ENCODE measurements around the gene CTTN. TPM values are rescaled to one million over a fixed set of nuclear protein-coding genes. Genes with fewer than 3 reads are reported as not detected.

CTTN gene
- total and polyA plus RNA-seq, 9 of the 15 experiments (the other 6 are each of a cell fraction or from before 2014, with no cell fraction given), result 9.9 to 158 (median 99.7) TPM

DNA sequence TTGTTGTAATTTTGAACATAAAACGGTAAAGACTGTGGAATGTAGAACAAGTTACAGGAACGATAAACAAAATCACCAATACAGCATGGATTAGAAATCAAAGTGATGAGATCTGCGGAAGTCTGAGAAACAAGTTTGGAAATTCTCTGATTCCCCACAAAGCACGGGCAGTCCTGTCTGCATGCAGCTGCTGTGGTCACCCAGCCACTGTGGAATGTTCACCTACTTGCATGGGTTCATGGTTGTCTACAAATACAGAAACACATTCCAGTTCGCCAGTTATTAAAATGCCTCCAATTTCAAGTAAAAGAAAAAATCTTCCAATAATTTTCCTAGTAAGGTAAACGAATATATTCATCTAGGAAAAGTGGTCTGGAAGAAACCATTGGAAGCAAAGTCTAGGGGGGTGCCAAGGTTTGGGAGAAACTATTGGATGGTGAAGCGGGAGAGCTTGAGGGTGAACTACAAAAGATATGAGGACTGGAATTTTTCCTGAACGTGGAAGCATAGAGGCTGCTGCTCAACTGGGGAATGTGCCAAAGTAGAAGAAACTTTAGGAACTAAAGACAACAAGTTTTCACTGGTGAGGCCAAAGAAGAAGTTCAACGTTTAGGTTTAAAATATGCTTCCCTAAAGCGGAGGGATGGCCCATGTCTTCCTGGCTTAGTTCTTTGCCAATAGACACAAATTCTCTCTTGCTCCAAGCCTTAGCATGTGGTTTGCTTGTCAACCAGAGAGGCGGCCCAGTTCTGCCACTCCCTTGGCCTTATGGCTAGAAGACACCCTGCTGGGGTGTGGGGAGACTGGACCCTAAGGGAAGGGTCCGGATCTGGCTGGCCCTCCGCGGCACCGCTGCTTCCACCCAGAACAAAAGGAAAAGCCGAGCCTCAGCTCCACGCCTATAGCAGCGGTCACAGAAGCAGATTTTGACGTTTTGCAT, 70.2 kb downstream of the CTTN start:
- CTCF ChIA-PET (ENCODE audit: low intra/inter-chr PET ratio), result interaction anchor here (1.1 to 2.0 kb wide), 3 partner anchors 286 to 612 kb away, joined by 5 to 8 read pairs (median 7); no protein-coding TSS in a partner anchor
- intact Hi-C loops (cut with micrococcal nuclease), result loop anchor here (5.0 kb wide), 1 partner anchor 289 kb away; no protein-coding TSS in a partner anchor

More for the DNA sequence above, 70.2 kb downstream of the CTTN start:
- H3K27me3 ChIP-seq (ENCODE audit: control insufficient read depth in 2 of 2, insufficient read depth in 2 of 2, low read length in 2 of 2), result peaks cover 4 to 21% of the 10 kb centered on the region in 2 experiments; a peak in 3 of 5 replicates
- 27% methylated on average over 19 of the region's 19 CpGs for WGBS (ENCODE audit: insufficient coverage, low coverage, missing lambda C conversion rate)
- in situ Hi-C loops (cut with MboI), result no loop called here
- 0 out of 2 replicates have a peak, but pooled peaks cover 4% of the 10 kb centered on the region for H4K20me1 ChIP-seq (replicated peaks; ENCODE audit: control insufficient read depth, insufficient read depth, low read length)
- H3K4me3 ChIP-seq, result no peak overlapping the region
- H3K9ac ChIP-seq (ENCODE audit: insufficient read depth in 1 of 2, low read depth in 2 of 2, low read length in 2 of 2), result 0 out of 4 replicates have a peak overlapping the region, but pooled peaks of 1 of the 2 experiments have one; percentile 49
- FAIRE-seq (peak; percentile 66), DNase-seq (ENCODE audit: extremely low read depth in 1 of 4, low spot score in 3 of 4) (peak in 1 of 4 experiments; percentile 22), ATAC-seq (no peak)
- no peaks in the 10 kb centered on the region for H3K36me3 ChIP-seq (ENCODE audit: control insufficient read depth, insufficient read depth, low read length)
- H3K27ac ChIP-seq (ENCODE audit: extremely low read depth, low read depth, low read length), result no peak overlapping the region
- no peaks in the 10 kb centered on the region for H3K9me1 ChIP-seq (ENCODE audit: control insufficient read depth, insufficient read depth, low read length)
- H3K4me1 ChIP-seq (replicated peaks in 1 of 2; ENCODE audit: control insufficient read depth in 2 of 2, insufficient read depth in 2 of 2, low read length in 2 of 2), result peaks cover 3 to 12% of the 10 kb centered on the region in 2 experiments; a peak in 3 of 5 replicates
- H3K9me3 ChIP-seq (replicated peaks; ENCODE audit: control insufficient read depth, insufficient read depth, low read depth, low read length), result no peaks in the 10 kb centered on the region
- peak overlapping the region; percentile 57 for H2AFZ ChIP-seq (ENCODE audit: low read depth, low read length)
- TF ChIP-seq FOXK2 (conservative IDR thresholded peaks at IDR 0.05 in 1 of 2, IDR thresholded peaks at IDR 0.05 in 1 of 2; ENCODE audit: low read depth in 2 of 2), result peak in 1 of 2 experiments; percentile 84; a peak in 1 of 4 replicates
- no peak for TF ChIP-seq PURB (CRISPR knock-in tag; IDR thresholded peaks at IDR 0.05; ENCODE audit: low read depth)
- TF ChIP-seq, protein P1, sequence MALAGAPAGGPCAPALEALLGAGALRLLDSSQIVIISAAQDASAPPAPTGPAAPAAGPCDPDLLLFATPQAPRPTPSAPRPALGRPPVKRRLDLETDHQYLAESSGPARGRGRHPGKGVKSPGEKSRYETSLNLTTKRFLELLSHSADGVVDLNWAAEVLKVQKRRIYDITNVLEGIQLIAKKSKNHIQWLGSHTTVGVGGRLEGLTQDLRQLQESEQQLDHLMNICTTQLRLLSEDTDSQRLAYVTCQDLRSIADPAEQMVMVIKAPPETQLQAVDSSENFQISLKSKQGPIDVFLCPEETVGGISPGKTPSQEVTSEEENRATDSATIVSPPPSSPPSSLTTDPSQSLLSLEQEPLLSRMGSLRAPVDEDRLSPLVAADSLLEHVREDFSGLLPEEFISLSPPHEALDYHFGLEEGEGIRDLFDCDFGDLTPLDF (CRISPR knock-in tag; IDR thresholded peaks at IDR 0.05), result no peak
- peak; percentile 80 for TF ChIP-seq ATF7 (IDR thresholded peaks at IDR 0.05)
- TF ChIP-seq, protein P2, sequence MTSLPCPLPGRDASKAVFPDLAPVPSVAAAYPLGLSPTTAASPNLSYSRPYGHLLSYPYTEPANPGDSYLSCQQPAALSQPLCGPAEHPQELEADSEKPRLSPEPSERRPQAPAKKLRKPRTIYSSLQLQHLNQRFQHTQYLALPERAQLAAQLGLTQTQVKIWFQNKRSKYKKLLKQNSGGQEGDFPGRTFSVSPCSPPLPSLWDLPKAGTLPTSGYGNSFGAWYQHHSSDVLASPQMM (CRISPR knock-in tag; IDR thresholded peaks at IDR 0.05), result no peak
- TF ChIP-seq, protein P3, sequence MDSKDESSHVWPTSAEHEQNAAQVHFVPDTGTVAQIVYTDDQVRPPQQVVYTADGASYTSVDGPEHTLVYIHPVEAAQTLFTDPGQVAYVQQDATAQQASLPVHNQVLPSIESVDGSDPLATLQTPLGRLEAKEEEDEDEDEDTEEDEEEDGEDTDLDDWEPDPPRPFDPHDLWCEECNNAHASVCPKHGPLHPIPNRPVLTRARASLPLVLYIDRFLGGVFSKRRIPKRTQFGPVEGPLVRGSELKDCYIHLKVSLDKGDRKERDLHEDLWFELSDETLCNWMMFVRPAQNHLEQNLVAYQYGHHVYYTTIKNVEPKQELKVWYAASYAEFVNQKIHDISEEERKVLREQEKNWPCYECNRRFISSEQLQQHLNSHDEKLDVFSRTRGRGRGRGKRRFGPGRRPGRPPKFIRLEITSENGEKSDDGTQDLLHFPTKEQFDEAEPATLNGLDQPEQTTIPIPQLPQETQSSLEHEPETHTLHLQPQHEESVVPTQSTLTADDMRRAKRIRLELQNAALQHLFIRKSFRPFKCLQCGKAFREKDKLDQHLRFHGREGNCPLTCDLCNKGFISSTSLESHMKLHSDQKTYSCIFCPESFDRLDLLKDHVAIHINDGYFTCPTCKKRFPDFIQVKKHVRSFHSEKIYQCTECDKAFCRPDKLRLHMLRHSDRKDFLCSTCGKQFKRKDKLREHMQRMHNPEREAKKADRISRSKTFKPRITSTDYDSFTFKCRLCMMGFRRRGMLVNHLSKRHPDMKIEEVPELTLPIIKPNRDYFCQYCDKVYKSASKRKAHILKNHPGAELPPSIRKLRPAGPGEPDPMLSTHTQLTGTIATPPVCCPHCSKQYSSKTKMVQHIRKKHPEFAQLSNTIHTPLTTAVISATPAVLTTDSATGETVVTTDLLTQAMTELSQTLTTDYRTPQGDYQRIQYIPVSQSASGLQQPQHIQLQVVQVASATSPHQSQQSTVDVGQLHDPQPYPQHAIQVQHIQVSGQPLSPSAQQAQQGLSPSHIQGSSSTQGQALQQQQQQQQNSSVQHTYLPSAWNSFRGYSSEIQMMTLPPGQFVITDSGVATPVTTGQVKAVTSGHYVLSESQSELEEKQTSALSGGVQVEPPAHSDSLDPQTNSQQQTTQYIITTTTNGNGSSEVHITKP (IDR thresholded peaks at IDR 0.05; ENCODE audit: partially characterized antibody), result peak; percentile 98
- TF ChIP-seq, protein P4, sequence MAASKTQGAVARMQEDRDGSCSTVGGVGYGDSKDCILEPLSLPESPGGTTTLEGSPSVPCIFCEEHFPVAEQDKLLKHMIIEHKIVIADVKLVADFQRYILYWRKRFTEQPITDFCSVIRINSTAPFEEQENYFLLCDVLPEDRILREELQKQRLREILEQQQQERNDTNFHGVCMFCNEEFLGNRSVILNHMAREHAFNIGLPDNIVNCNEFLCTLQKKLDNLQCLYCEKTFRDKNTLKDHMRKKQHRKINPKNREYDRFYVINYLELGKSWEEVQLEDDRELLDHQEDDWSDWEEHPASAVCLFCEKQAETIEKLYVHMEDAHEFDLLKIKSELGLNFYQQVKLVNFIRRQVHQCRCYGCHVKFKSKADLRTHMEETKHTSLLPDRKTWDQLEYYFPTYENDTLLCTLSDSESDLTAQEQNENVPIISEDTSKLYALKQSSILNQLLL (CRISPR knock-in tag; IDR thresholded peaks at IDR 0.05; ENCODE audit: borderline replicate concordance), result no peak
- peak; percentile 56; the same call in 1 of the 2 replicates for TF ChIP-seq JUND (IDR thresholded peaks at IDR 0.05; ENCODE audit: borderline replicate concordance, low read depth, low read length)
- no peak for TF ChIP-seq JUND (tag; IDR thresholded peaks at IDR 0.05; ENCODE audit: borderline replicate concordance, low read depth, low read length)
- TF ChIP-seq CBFA2T3 (IDR thresholded peaks at IDR 0.05), result no peak
- TF ChIP-seq TCF7L2 (IDR thresholded peaks at IDR 0.05; ENCODE audit: low read depth, low read length), result peak; percentile 65; the same call in 1 of the 2 replicates
- no peak for TF ChIP-seq SRSF1 (IDR thresholded peaks at IDR 0.05; ENCODE audit: low read depth, low read length)
- TF ChIP-seq TCFL5 (CRISPR knock-in tag; conservative IDR thresholded peaks at IDR 0.05), result no peak
- POLR2A ChIA-PET, result interaction anchor here (0.6 kb wide), 1 partner anchor 8 kb away, joined by 3 read pairs; no protein-coding TSS in a partner anchor
- no TSS peak for BruUV-seq (replicated peaks)
- H3K4me2 ChIP-seq (ENCODE audit: insufficient read depth, low read length), result no peak overlapping the region
- H3K79me2 ChIP-seq (ENCODE audit: control insufficient read depth, insufficient read depth, low read length), result no peaks in the 10 kb centered on the region

All from K562 (cell line).